GM12878 (cell line): ENCODE measurements around the gene NUTM1. TPM values are rescaled to one million over a fixed set of nuclear protein-coding genes. Genes with fewer than 3 reads are reported as not detected.
"Not testable (repeated sequence)": the region's sequence is repeated elsewhere in the genome, so short reads cannot be mapped to it uniquely, and the experiment has no call there.

Source experiments
- ATAC-seq: fragments of 200-7000 bp; cut with Tn5 transposase; 3 replicates; pipeline ENCODE4 v1.9.1; 2020; ENCODE audit warnings: mild to moderate bottlenecking, moderate library complexity
- BruUV-seq: library from RNA; stranded (reverse); fragments of 400-500 nt; replicated peaks from 2 replicates; lab custom pipeline; 2021; lab: Mats Ljungman, UMichigan
- CTCF ChIA-PET: fragments of 300-600 bp; sonication (Branson Sonifier 250); formaldehyde crosslinking; extraction: SDS; loops from one replicate; lab custom pipeline; 2021; ENCODE audit warnings: inconsistent platforms; lab: Yijun Ruan, JAX
- POLR2A ChIA-PET: fragments of 350-600 bp; formaldehyde crosslinking; extraction: SDS; loops from one replicate; lab custom pipeline; 2021; ENCODE audit warnings: inconsistent platforms; lab: Charles Lee
- RAD21 ChIA-PET: fragments of 300-600 bp; sonication (Branson Sonifier 250); formaldehyde crosslinking; loops from one replicate; lab custom pipeline; 2023; ENCODE audit warnings: antibody characterized with exemption; ENCODE audit not compliant: unreplicated experiment; lab: Charles Lee
- SMC1A ChIA-PET: fragments of 300-600 bp; sonication (Branson Sonifier 250); formaldehyde crosslinking; loops from one replicate; lab custom pipeline; 2023; ENCODE audit not compliant: unreplicated experiment, uncharacterized antibody; lab: Charles Lee
- DNase-seq: peaks from one replicate; pipeline ENCODE4 v3.0.0-alpha.2; 2011; ENCODE audit warnings: low read depth, low spot score
- FAIRE-seq: peaks from 3 replicates; lab custom pipeline; 2011; peaks lifted over from hg19 to GRCh38; lab: Jason Lieb, UNC
- H2AFZ ChIP-seq: 2 replicates; pipeline ENCODE4 v1.6.0; 2011; ENCODE audit warnings: low read depth, low read length, control low read depth; ENCODE audit not compliant: control insufficient read depth
- H3K27ac ChIP-seq: 2 replicates; pipeline ENCODE4 v1.5.1; 2011; ENCODE audit warnings: control low read depth; ENCODE audit not compliant: control insufficient read depth, insufficient read depth
- H3K27me3 ChIP-seq, 2 experiments: replicated peaks in 1 of 2; 2 replicates each; pipeline versions ENCODE4 v1.6.0 to v1.6.1; 2011; ENCODE audit warnings: low read length in 1 of 2; ENCODE audit not compliant: control insufficient read depth in 2 of 2, insufficient read depth in 2 of 2
- H3K36me3 ChIP-seq, 2 experiments: 2 replicates each; pipeline ENCODE4 v1.5.1; 2011; ENCODE audit warnings: low read length in 1 of 2; ENCODE audit not compliant: control insufficient read depth in 2 of 2, insufficient read depth in 2 of 2
- H3K4me1 ChIP-seq: 2 replicates; pipeline ENCODE4 v1.6.1; 2011; ENCODE audit warnings: mild to moderate bottlenecking, low read length, moderate library complexity, mixed read lengths; ENCODE audit not compliant: control insufficient read depth, insufficient read depth
- H3K4me2 ChIP-seq: 2 replicates; pipeline ENCODE4 v1.6.0; 2011; ENCODE audit warnings: control low read depth; ENCODE audit not compliant: control insufficient read depth, insufficient read depth
- H3K4me3 ChIP-seq: fragments of 200-600 bp; sonication (generic); 2 replicates; pipeline ENCODE4 v1.5.1; 2016
- H3K79me2 ChIP-seq: 2 replicates; pipeline ENCODE4 v1.6.0; 2011; ENCODE audit warnings: low read length; ENCODE audit not compliant: control insufficient read depth, insufficient read depth
- H3K9ac ChIP-seq: 2 replicates; pipeline ENCODE4 v1.8.0; 2011; ENCODE audit warnings: low read length, control low read depth, mixed read lengths; ENCODE audit not compliant: control insufficient read depth, insufficient read depth
- H3K9me3 ChIP-seq: replicated peaks from 3 replicates; pipeline ENCODE4 v1.5.1; 2011; ENCODE audit warnings: mild to moderate bottlenecking, low read length; ENCODE audit not compliant: control insufficient read depth, insufficient read depth
- H4K20me1 ChIP-seq: 2 replicates; pipeline ENCODE4 v1.6.0; 2011; ENCODE audit not compliant: control insufficient read depth, insufficient read depth
- SKIL ChIP-seq: fragments of 450-650 bp; IDR thresholded peaks from 2 replicates; pipeline ENCODE4 v1.6.1; 2017; ENCODE audit warnings: mild to moderate bottlenecking, low read depth, inconsistent platforms; ENCODE audit not compliant: poor library complexity, severe bottlenecking
- WGBS: methylation state at CpG from one replicate; pipeline ENCODE4 v1.1.6; 2016; ENCODE audit warnings: low lambda C conversion rate; ENCODE audit not compliant: insufficient replicate concordance, insufficient coverage; ENCODE audit errors: missing lambda C conversion rate; 5-methylcytosine and 5-hydroxymethylcytosine counted together
- in situ Hi-C: fragments of 300-500 bp; cut with MboI; formaldehyde crosslinking; loops from 9 replicates; pipeline ENCODE4 v1.14.3; 2018; ENCODE audit warnings: mixed read lengths
- intact Hi-C: fragments of 100-400 bp; cut with micrococcal nuclease; formaldehyde crosslinking; loops from one replicate; pipeline ENCODE4 v1.14.2; 2022; ENCODE audit not compliant: unreplicated experiment
- polyA plus RNA-seq, 11 experiments: library from polyadenylated mRNA; depleted of rRNA in 4 of 11; unstranded in 6 of 11; stranded (reverse) in 5 of 11; fragments of >200 nt; fragmentation: Nextera tagmentation in 4 of 11; fragmentation: Illumina TruSeq in 1 of 11; extraction: Ambion mirVana in 4 of 11; extraction: Trizol in 1 of 11; gene quantifications; 1 replicate in 1 of 11; 2 replicates in 10 of 11; pipeline versions ENCODE4 v1.2.1 to v1.2.3, GENCODE V29; 2011 to 2016; ENCODE audit warnings: inconsistent platforms in 2 of 11, missing spikeins in 2 of 11, low read depth in 1 of 11
- total RNA-seq, 4 experiments: library from RNA; depleted of rRNA in 3 of 4; stranded (reverse); fragments of >200 nt in 3 of 4; fragmentation: Illumina TruSeq in 1 of 4; extraction: Trizol in 1 of 4; gene quantifications; 2 replicates each; pipeline versions ENCODE4 v1.2.1 to v1.2.3, GENCODE V29; 2013 to 2021

The NUTM1 gene
- total and polyA plus RNA-seq, 10 of the 15 experiments (the other 5 are each of a cell fraction or from before 2014, with no cell fraction given), result under 0.01 to 0.05 TPM; not detected in 8

GRCh38 chr15:34376856-34377255 lies 33.7 kb downstream of the NUTM1 start (continued):
- TF ChIP-seq SKIL, result no peak
- TF ChIP-seq, all 136 proteins: peak for 0

GRCh38 chr15:34380491-34380890 lies 37.4 kb downstream of the NUTM1 start:
- H3K36me3 ChIP-seq, H3K27me3 ChIP-seq, H3K4me3 ChIP-seq, H3K4me1 ChIP-seq, in situ Hi-C loops, DNase-seq, RAD21 ChIA-PET, H3K27ac ChIP-seq, H3K79me2 ChIP-seq, H3K9me3 ChIP-seq, H4K20me1 ChIP-seq, FAIRE-seq, ATAC-seq, CTCF ChIA-PET, H3K9ac ChIP-seq, SMC1A ChIA-PET, H2AFZ ChIP-seq, intact Hi-C loops, POLR2A ChIA-PET, BruUV-seq, H3K4me2 ChIP-seq: not testable (repeated sequence)
- 96% methylated on average over 4 of the region's 4 CpGs for WGBS

GRCh38 chr15:34381829-34382521 lies 38.9 kb downstream of the NUTM1 start:
- CTCF ChIA-PET, SMC1A ChIA-PET, FAIRE-seq: not testable (repeated sequence)

DNA sequence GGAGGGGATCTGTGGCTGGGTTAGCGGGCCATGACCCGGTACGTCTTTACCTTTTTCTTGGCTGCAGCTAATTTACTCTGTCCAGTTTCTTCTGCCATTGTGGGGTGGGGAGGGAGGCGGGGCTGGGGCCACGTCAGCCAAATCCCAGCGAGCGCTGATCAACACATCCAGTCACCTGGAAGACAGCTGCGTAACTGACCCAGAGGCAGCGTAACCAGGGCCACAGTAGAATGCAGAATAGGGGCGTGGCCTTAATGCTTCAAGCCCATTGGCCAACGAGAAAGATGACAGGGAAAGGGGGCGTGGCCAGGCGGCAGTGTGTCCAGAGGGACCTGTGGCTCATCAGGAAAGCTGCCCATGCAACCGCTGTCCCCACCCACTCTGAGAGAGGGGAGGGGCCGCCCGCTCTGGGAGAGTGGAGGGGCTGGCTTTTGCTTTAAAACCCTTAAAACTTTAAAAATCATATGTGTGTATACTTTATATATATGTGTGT lies 46.5 kb downstream of the NUTM1 start:
- H3K27me3 ChIP-seq, H3K9me3 ChIP-seq, H3K4me1 ChIP-seq, FAIRE-seq, RAD21 ChIA-PET, H4K20me1 ChIP-seq, DNase-seq, H3K9ac ChIP-seq, POLR2A ChIA-PET, H3K79me2 ChIP-seq, H2AFZ ChIP-seq, H3K4me2 ChIP-seq, CTCF ChIA-PET, SMC1A ChIA-PET, ATAC-seq, H3K27ac ChIP-seq, BruUV-seq, H3K36me3 ChIP-seq, intact Hi-C loops, H3K4me3 ChIP-seq, in situ Hi-C loops: not testable (repeated sequence)
- WGBS, result no CpG with 5 or more reads among the region's 16 CpGs

More at GRCh38 chr15:34381829-34382521, 38.9 kb downstream of the NUTM1 start:
- H3K4me2 ChIP-seq, H3K36me3 ChIP-seq, H3K4me1 ChIP-seq, H3K9me3 ChIP-seq, H3K27me3 ChIP-seq, H3K79me2 ChIP-seq, intact Hi-C loops, in situ Hi-C loops, RAD21 ChIA-PET, ATAC-seq, H4K20me1 ChIP-seq, H3K9ac ChIP-seq, BruUV-seq, POLR2A ChIA-PET, H3K27ac ChIP-seq, DNase-seq, H3K4me3 ChIP-seq, H2AFZ ChIP-seq: not testable (repeated sequence)
- WGBS, result no CpG with 5 or more reads among the region's 19 CpGs
